ENCODE data around the gene HUWE1. TPM values are rescaled to one million over a fixed set of nuclear protein-coding genes. Genes with fewer than 3 reads are reported as not detected.
A peak's percentile ranks its signal among the peaks of the same experiment; 100 is the strongest.

HUWE1 gene
- total and polyA plus RNA-seq, 4 donors = 91.1 to 128 (median 116) TPM

DNA sequence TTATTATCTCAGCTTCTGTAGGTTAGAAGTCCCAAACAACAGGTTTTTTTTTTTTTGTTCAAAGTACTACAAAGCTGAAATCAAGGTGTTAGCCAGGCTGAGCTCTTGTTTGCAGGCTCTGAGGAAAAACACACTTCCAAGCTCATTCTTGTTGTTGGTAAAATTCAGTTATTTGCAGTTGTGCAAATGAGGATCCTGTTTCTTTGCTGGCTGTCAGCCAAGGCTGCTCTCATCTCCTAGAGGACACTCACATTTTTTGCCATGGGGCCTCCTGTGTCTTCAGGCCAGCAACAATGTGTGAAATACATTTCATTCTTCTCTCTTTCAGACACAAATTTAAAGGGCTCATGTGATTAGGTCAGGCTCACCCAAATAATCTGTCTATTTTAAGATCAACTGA lies 192.1 kb downstream of the HUWE1 start:
- H3K4me1 ChIP-seq (ENCODE audit: control insufficient read depth, insufficient read depth, low read length) = no peaks in the 10 kb centered on the region
- H3K27me3 ChIP-seq (ENCODE audit: control insufficient read depth, insufficient read depth, low read length) = peaks cover 8% of the 10 kb centered on the region
- no peak overlapping the region for H3K4me3 ChIP-seq (ENCODE audit: low read depth, low read length)
- peak in 2 of 6 donors; percentile 14 to 19 for DNase-seq (ENCODE audit: low read depth in 4 of 6, low spot score in 6 of 6)
- no peaks in the 10 kb centered on the region for H3K36me3 ChIP-seq (ENCODE audit: control insufficient read depth, insufficient read depth, low read length)
- no peaks in the 10 kb centered on the region for H3K9me3 ChIP-seq (ENCODE audit: control insufficient read depth, insufficient read depth, low read length)
- no peak overlapping the region for H3K27ac ChIP-seq (ENCODE audit: low read depth, low read length)

DNA sequence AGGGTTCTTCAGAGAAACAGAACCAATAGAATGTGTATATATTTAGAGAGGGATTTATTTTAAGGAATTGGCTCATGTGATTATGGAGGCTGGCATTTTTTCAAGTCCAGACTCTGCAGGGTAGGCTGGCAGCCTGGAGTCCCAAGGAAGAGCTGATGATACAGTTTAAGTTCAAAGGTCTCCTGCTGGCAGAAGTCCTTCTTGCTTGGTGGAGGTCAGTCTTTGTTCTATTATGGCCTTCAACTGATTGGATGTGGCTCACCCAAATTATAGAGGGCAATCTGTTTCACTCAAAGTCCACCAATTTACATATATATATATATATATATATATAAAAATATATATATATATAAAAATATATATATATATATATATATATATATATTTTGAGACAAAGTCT lies 200.2 kb downstream of the HUWE1 start:
- Histone ChIP-seq H3K9me3 (ENCODE audit: control insufficient read depth, insufficient read depth, low read length) (no peaks in the 10 kb centered on the region), H3K36me3 (ENCODE audit: control insufficient read depth, insufficient read depth, low read length) (no peaks in the 10 kb centered on the region), H3K4me3 (ENCODE audit: low read depth, low read length) (no peak overlapping the region), H3K27ac (ENCODE audit: low read depth, low read length) (no peak overlapping the region), H3K27me3 (ENCODE audit: control insufficient read depth, insufficient read depth, low read length) (peaks cover 22% of the 10 kb centered on the region), H3K4me1 (ENCODE audit: control insufficient read depth, insufficient read depth, low read length) (peaks cover 4% of the 10 kb centered on the region)
- no peak for DNase-seq (ENCODE audit: low read depth in 4 of 6, low spot score in 6 of 6)

DNA sequence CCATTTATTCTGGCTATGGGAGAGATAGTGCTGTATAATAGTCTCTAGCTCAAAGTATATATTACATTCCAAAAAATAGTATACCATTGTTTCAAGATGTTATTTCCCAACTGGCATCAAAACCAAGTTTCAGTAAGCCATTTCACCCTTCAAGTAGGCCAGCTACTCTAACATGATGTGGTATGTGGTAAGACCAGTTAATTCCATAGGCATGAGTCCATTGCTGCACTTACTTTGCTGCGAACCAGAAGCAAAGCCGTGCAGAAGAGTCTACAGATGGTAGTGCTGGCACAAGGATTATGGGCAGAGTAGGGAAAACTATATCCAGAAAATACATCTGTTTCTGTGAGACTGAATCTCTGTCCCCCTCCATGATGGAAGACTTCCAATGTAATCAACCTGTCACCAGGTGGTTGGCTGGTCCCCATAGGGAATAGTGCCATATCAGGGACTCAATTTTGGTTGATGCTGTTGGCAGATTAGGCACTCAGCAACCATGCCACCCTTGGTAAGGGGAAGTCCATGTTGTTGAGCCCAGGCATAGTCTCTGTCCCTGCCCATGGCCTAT lies 202.6 kb downstream of the HUWE1 start:
- Histone ChIP-seq H3K27ac (ENCODE audit: low read depth, low read length) (no peak overlapping the region), H3K27me3 (ENCODE audit: control insufficient read depth, insufficient read depth, low read length) (peaks cover 25% of the 10 kb centered on the region), H3K36me3 (ENCODE audit: control insufficient read depth, insufficient read depth, low read length) (no peaks in the 10 kb centered on the region), H3K4me3 (ENCODE audit: low read depth, low read length) (no peak overlapping the region), H3K4me1 (ENCODE audit: control insufficient read depth, insufficient read depth, low read length) (peaks cover 7% of the 10 kb centered on the region), H3K9me3 (ENCODE audit: control insufficient read depth, insufficient read depth, low read length) (no peaks in the 10 kb centered on the region)
- DNase-seq (ENCODE audit: low read depth in 4 of 6, low spot score in 6 of 6) = peak in 1 of 6 donors; percentile 58
- no CpG with 5 or more reads among the region's 2 CpGs for WGBS (ENCODE audit: insufficient coverage)

DNA sequence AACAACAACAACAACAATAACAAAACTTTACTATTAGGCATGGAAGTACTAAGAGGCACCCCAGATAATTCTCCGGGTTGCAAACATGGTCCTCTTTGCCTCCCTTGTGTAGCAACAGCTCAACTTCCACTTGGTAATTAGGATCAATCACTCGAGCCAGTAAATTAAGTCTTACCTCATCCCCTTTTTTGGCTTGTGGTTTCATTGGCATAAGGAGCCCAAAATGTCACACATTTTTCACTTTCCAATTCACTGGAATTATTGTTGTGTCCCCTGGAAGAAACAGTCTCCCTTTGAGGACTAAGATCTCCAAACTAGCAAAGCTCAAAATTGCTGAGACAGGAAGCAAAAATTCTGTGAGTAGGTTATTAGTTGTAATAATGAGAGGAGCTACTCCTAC lies 203.1 kb downstream of the HUWE1 start:
- peak in 1 of 6 donors; percentile 61 for DNase-seq (ENCODE audit: low read depth in 4 of 6, low spot score in 6 of 6)
- Histone ChIP-seq H3K27ac (ENCODE audit: low read depth, low read length) (no peak overlapping the region), H3K36me3 (ENCODE audit: control insufficient read depth, insufficient read depth, low read length) (no peaks in the 10 kb centered on the region), H3K4me3 (ENCODE audit: low read depth, low read length) (no peak overlapping the region), H3K27me3 (ENCODE audit: control insufficient read depth, insufficient read depth, low read length) (peaks cover 25% of the 10 kb centered on the region), H3K4me1 (ENCODE audit: control insufficient read depth, insufficient read depth, low read length) (peaks cover 7% of the 10 kb centered on the region), H3K9me3 (ENCODE audit: control insufficient read depth, insufficient read depth, low read length) (no peaks in the 10 kb centered on the region)
- 43% methylated on average over 2 of the region's 2 CpGs for WGBS (ENCODE audit: insufficient coverage)

Small RNAs within 50 kb of the gene (small RNA-seq; reads per million reads assigned to genes)
- gene MIR98 (ENCODE audit: low replicate concordance) (1,544 reads per million, percentile 99 among the genes with 10 or more reads in this experiment), gene MIRLET7F2 (ENCODE audit: low replicate concordance) (452 reads per million, percentile 99 among the genes with 10 or more reads in this experiment)

Measured in spinal cord (tissue), 10 donors.